Progenitor cell of endocrine pancreas (in vitro differentiated cells): Measurements from ENCODE around the gene TREX2. TPM values are rescaled to one million over a fixed set of nuclear protein-coding genes. Genes with fewer than 3 reads are reported as not detected.

Source experiments
- DNase-seq: peaks from one replicate; pipeline ENCODE4 v3.0.0; 2021; ENCODE audit warnings: low spot score; ENCODE audit not compliant: unreplicated experiment
- H3K27ac Mint-ChIP-seq: 2 replicates; pipeline ENCODE4 v1.8.0; 2021; ENCODE audit warnings: mild to moderate bottlenecking, moderate library complexity, mixed read lengths
- H3K27me3 Mint-ChIP-seq: 2 replicates; pipeline ENCODE4 v1.8.0; 2021; ENCODE audit warnings: mixed read lengths
- H3K36me3 Mint-ChIP-seq: 2 replicates; pipeline ENCODE4 v1.8.0; 2022; ENCODE audit warnings: mixed read lengths; ENCODE audit not compliant: insufficient read depth
- H3K4me1 Mint-ChIP-seq: 2 replicates; pipeline ENCODE4 v1.8.0; 2021; ENCODE audit warnings: low read depth, mixed read lengths
- H3K4me3 Mint-ChIP-seq: 2 replicates; pipeline ENCODE4 v1.8.0; 2021; ENCODE audit warnings: low read depth, mild to moderate bottlenecking, moderate library complexity, mixed read lengths
- H3K9me3 Mint-ChIP-seq: 2 replicates; pipeline ENCODE4 v1.8.0; 2021; ENCODE audit warnings: low read depth, mixed read lengths
- CTCF ChIP-seq: fragments of 200-600 bp; sonication (generic); IDR thresholded peaks from one replicate; pipeline ENCODE4 v1.5.0; 2021; ENCODE audit warnings: antibody characterized with exemption, mild to moderate bottlenecking; ENCODE audit not compliant: unreplicated experiment
- total RNA-seq: library from RNA; stranded (reverse); gene quantifications from 2 replicates; pipeline ENCODE4 v1.2.1, GENCODE V29; 2021

Gene TREX2
- total RNA-seq, 1 donor from 2014 or later = 0.41 TPM

GRCh38 chrX:153478746-153479145, 32.9 kb upstream of the TREX2 start:
- H3K9me3 Mint-ChIP-seq = peaks cover 4% of the 10 kb centered on the region
- peaks cover 4% of the 10 kb centered on the region for H3K4me1 Mint-ChIP-seq
- DNase-seq = no peak
- no peak for TF ChIP-seq CTCF
- no peak overlapping the region for H3K4me3 Mint-ChIP-seq
- H3K36me3 Mint-ChIP-seq = no peaks in the 10 kb centered on the region
- peaks cover 9% of the 10 kb centered on the region for H3K27me3 Mint-ChIP-seq
- H3K27ac Mint-ChIP-seq = no peak overlapping the region

- H3K4me3 Mint-ChIP-seq = no peak overlapping the region
- H3K27me3 Mint-ChIP-seq = peaks cover 12% of the 10 kb centered on the region
- H3K4me1 Mint-ChIP-seq = peaks cover 4% of the 10 kb centered on the region
- DNase-seq = no peak
- no peak for TF ChIP-seq CTCF
- no peak overlapping the region for H3K27ac Mint-ChIP-seq
- no peaks in the 10 kb centered on the region for H3K36me3 Mint-ChIP-seq
- H3K9me3 Mint-ChIP-seq = peaks cover 4% of the 10 kb centered on the region
These were observed 32.0 kb upstream of the TREX2 start for GRCh38 chrX:153477901-153478300.

- TF ChIP-seq CTCF = no peak
- no peaks in the 10 kb centered on the region for H3K36me3 Mint-ChIP-seq
- peaks cover 4% of the 10 kb centered on the region for H3K4me1 Mint-ChIP-seq
- H3K9me3 Mint-ChIP-seq = peaks cover 4% of the 10 kb centered on the region
- peaks cover 12% of the 10 kb centered on the region for H3K27me3 Mint-ChIP-seq
- no peak overlapping the region for H3K4me3 Mint-ChIP-seq
- no peak for DNase-seq
- H3K27ac Mint-ChIP-seq = no peak overlapping the region
These were observed 31.6 kb upstream of the TREX2 start for GRCh38 chrX:153477364-153477857.

GRCh38 chrX:153476666-153477363, 31.0 kb upstream of the TREX2 start:
- Mint-ChIP-seq H3K27ac (no peak overlapping the region), H3K36me3 (no peaks in the 10 kb centered on the region), H3K4me3 (no peak overlapping the region), H3K27me3 (peaks cover 12% of the 10 kb centered on the region), H3K4me1 (peaks cover 4% of the 10 kb centered on the region), H3K9me3 (peaks cover 4% of the 10 kb centered on the region)
- no peak for DNase-seq
- TF ChIP-seq CTCF = no peak

- no peak overlapping the region for H3K27ac Mint-ChIP-seq
- peaks cover 4% of the 10 kb centered on the region for H3K9me3 Mint-ChIP-seq
- TF ChIP-seq CTCF = no peak
- H3K4me1 Mint-ChIP-seq = peaks cover 4% of the 10 kb centered on the region
- H3K36me3 Mint-ChIP-seq = no peaks in the 10 kb centered on the region
- peaks cover 12% of the 10 kb centered on the region for H3K27me3 Mint-ChIP-seq
- no peak overlapping the region for H3K4me3 Mint-ChIP-seq
- no peak for DNase-seq
These were observed 30.0 kb upstream of the TREX2 start for GRCh38 chrX:153475751-153476281.
